Type B pancreatic cell (in vitro differentiated cells): ENCODE data around the gene FIZ1. TPM values are rescaled to one million over a fixed set of nuclear protein-coding genes. Genes with fewer than 3 reads are reported as not detected.
A peak's percentile ranks its signal among the peaks of the same experiment; 100 is the strongest.

Experiments used
- DNase-seq: peaks from one replicate; pipeline ENCODE4 v3.0.0; 2021; ENCODE audit warnings: mixed read lengths; ENCODE audit not compliant: unreplicated experiment; ENCODE audit errors: extremely low spot score
- H3K27ac Mint-ChIP-seq: 2 replicates; pipeline ENCODE4 v1.8.0; 2021; ENCODE audit warnings: mild to moderate bottlenecking, mixed read lengths
- H3K27me3 Mint-ChIP-seq: 2 replicates; pipeline ENCODE4 v1.8.0; 2021; ENCODE audit warnings: mixed read lengths
- H3K36me3 Mint-ChIP-seq: 2 replicates; pipeline ENCODE4 v1.8.0; 2021; ENCODE audit warnings: mixed read lengths
- H3K4me1 Mint-ChIP-seq: one replicate; pipeline ENCODE4 v1.8.0; 2021; ENCODE audit warnings: mixed read lengths; ENCODE audit not compliant: unreplicated experiment
- H3K4me3 Mint-ChIP-seq: 2 replicates; pipeline ENCODE4 v1.8.0; 2021; ENCODE audit warnings: mild to moderate bottlenecking, mixed read lengths
- H3K9me3 Mint-ChIP-seq: 2 replicates; pipeline ENCODE4 v1.8.0; 2021; ENCODE audit warnings: mixed read lengths
- total RNA-seq: library from RNA; stranded (reverse); gene quantifications from 2 replicates; pipeline ENCODE4 v1.2.1, GENCODE V29; 2021; ENCODE audit warnings: low replicate concordance
- TF ChIP-seq, protein P1 (sequence below): fragments of 200-600 bp; sonication (generic); conservative IDR thresholded peaks from 2 replicates; pipeline ENCODE4 v1.5.0; 2021; ENCODE audit warnings: antibody characterized with exemption, mild to moderate bottlenecking

FIZ1 gene
- total RNA-seq, 1 donor from 2014 or later, result 22.4 TPM

DNA sequence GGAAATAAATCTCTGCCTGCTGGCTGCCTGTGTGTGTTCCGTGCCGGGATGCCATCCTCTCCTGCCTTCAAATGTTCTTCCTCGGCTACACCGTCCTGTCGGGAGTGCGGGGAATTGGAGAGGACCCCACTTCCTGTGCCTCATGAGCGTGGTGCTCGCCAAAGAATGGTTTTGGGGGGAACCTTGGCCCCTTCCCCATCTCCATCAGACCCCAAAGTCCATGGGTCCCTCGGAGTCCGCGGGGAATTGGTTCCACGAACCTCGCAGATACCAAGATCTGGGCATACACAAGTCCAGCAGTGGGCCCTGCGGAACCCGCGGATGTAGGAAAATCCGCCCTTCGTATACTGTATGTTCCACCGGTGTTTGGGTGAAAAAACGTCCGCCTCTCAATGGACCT is 3.8 kb upstream of the FIZ1 start:
- Mint-ChIP-seq H3K9me3 (no peaks in the 10 kb centered on the region), H3K4me3 (peak overlapping the region; percentile 61), H3K27ac (peak overlapping the region; percentile 53), H3K27me3 (no peaks in the 10 kb centered on the region), H3K36me3 (peaks cover 19% of the 10 kb centered on the region), H3K4me1 (peaks cover 34% of the 10 kb centered on the region)
- no peak for DNase-seq
- TF ChIP-seq, protein P1, sequence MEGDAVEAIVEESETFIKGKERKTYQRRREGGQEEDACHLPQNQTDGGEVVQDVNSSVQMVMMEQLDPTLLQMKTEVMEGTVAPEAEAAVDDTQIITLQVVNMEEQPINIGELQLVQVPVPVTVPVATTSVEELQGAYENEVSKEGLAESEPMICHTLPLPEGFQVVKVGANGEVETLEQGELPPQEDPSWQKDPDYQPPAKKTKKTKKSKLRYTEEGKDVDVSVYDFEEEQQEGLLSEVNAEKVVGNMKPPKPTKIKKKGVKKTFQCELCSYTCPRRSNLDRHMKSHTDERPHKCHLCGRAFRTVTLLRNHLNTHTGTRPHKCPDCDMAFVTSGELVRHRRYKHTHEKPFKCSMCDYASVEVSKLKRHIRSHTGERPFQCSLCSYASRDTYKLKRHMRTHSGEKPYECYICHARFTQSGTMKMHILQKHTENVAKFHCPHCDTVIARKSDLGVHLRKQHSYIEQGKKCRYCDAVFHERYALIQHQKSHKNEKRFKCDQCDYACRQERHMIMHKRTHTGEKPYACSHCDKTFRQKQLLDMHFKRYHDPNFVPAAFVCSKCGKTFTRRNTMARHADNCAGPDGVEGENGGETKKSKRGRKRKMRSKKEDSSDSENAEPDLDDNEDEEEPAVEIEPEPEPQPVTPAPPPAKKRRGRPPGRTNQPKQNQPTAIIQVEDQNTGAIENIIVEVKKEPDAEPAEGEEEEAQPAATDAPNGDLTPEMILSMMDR, result no peak

DNA sequence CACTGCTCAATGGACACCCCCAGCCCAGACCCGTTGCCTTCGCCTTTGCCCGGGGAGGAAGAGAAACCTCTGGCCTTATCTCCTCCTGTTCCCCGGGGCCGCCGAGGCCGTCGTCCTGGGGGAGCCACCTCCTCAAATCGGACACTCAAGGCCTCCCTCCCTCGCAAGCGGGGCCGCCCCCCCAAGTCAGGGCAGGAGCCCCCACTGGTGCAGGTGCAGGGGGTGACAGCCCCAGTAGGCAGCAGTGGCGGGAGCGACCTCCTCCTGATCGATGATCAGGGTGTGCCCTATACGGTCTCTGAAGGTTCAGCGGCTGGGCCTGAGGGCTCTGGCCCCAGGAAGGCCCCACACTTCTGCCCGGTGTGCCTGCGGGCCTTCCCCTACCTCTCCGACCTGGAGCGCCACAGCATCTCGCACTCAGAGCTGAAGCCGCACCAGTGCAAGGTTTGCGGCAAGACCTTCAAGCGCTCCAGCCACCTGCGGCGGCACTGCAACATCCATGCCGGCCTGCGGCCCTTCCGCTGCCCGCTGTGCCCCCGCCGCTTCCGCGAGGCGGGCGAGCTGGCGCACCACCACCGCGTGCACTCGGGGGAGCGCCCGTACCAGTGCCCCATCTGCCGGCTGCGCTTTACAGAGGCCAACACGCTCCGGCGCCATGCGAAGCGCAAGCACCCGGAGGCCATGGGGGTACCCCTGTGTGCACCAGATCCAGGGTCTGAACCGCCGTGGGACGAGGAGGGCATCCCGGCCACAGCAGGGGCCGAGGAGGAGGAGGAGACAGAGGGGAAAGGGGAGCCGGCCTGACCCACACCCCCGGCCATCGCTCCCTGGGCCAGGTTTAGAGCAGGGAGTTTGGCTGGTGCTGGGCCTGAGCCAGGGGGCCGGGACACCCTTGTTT is 3.0 kb upstream of the FIZ1 start:
- peak overlapping the region; percentile 90 for H3K4me3 Mint-ChIP-seq
- no peak for DNase-seq
- H3K9me3 Mint-ChIP-seq, result no peaks in the 10 kb centered on the region
- peak overlapping the region; percentile 94 for H3K27ac Mint-ChIP-seq
- TF ChIP-seq, protein P1, result no peak
- H3K27me3 Mint-ChIP-seq, result no peaks in the 10 kb centered on the region
- H3K4me1 Mint-ChIP-seq, result peaks cover 29% of the 10 kb centered on the region
- peaks cover 19% of the 10 kb centered on the region for H3K36me3 Mint-ChIP-seq

DNA sequence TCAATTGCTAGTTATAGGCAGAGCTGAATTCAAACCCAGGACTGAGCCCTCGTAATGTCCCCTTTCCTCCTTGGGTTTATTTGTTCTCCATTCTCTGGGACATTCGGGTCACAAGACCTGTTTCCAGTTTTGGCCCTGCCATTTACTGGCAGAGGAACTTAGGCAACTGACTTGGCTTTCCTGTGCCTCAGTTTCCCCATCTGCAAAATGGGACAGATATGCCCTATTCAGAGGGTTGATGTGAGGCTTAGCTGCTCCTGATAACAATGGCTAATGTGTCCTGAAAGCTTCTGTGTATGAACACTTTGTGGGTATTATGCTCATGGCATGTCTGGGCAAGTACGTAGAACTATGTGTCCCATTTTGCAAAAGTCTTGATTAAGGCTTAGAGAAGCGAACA is 1.8 kb upstream of the FIZ1 start:
- no peak for DNase-seq
- H3K9me3 Mint-ChIP-seq, result no peaks in the 10 kb centered on the region
- peaks cover 20% of the 10 kb centered on the region for H3K36me3 Mint-ChIP-seq
- TF ChIP-seq, protein P1, result no peak
- peaks cover 18% of the 10 kb centered on the region for H3K4me1 Mint-ChIP-seq
- H3K27ac Mint-ChIP-seq, result peak overlapping the region; percentile 94
- H3K27me3 Mint-ChIP-seq, result no peaks in the 10 kb centered on the region
- H3K4me3 Mint-ChIP-seq, result peak overlapping the region; percentile 90

GRCh38 chr19:55600662-55601028 is 1.3 kb upstream of the FIZ1 start:
- Mint-ChIP-seq H3K4me1 (peaks cover 16% of the 10 kb centered on the region), H3K36me3 (peaks cover 21% of the 10 kb centered on the region), H3K27me3 (no peaks in the 10 kb centered on the region), H3K9me3 (no peaks in the 10 kb centered on the region), H3K4me3 (peak overlapping the region; percentile 90), H3K27ac (peak overlapping the region; percentile 94)
- no peak for DNase-seq
- TF ChIP-seq, protein P1, result no peak

- H3K27me3 Mint-ChIP-seq, result no peaks in the 10 kb centered on the region
- H3K36me3 Mint-ChIP-seq, result peaks cover 27% of the 10 kb centered on the region
- no peaks in the 10 kb centered on the region for H3K9me3 Mint-ChIP-seq
- TF ChIP-seq, protein P1, result no peak
- peak; percentile 93 for DNase-seq
- H3K27ac Mint-ChIP-seq, result peak within 1 kb of the TSS; percentile 100
- H3K4me1 Mint-ChIP-seq, result peaks cover 18% of the 10 kb centered on the region
- peak within 1 kb of the TSS; percentile 100 for H3K4me3 Mint-ChIP-seq
Observed at GRCh38 chr19:55599842-55600661, 735 bp upstream of the FIZ1 start, which contains the start of gene ZNF524. Gene ZNF524 (plus strand): TSS chr19:55600288. CDS start chr19:55602113, 1,825 bp downstream.
